Mucosa of gallbladder (tissue), 1 donor: ENCODE data around the gene AXIN1. TPM values are rescaled to one million over a fixed set of nuclear protein-coding genes. Genes with fewer than 3 reads are reported as not detected.
"Not testable (repeated sequence)": the region's sequence is repeated elsewhere in the genome, so short reads cannot be mapped to it uniquely, and the experiment has no call there.

ENCODE experiments used
- DNase-seq: peaks from one replicate; pipeline ENCODE4 v3.0.0-alpha.2; 2020; ENCODE audit warnings: low spot score
- total RNA-seq: library from RNA; stranded (reverse); gene quantifications from one replicate; pipeline ENCODE4 v1.2.1, GENCODE V29; 2021
- donor health status: DM: no; HTN: no; CAD: no.

Gene AXIN1
- total RNA-seq, 1 donor from 2014 or later: 29.2 TPM

DNA sequence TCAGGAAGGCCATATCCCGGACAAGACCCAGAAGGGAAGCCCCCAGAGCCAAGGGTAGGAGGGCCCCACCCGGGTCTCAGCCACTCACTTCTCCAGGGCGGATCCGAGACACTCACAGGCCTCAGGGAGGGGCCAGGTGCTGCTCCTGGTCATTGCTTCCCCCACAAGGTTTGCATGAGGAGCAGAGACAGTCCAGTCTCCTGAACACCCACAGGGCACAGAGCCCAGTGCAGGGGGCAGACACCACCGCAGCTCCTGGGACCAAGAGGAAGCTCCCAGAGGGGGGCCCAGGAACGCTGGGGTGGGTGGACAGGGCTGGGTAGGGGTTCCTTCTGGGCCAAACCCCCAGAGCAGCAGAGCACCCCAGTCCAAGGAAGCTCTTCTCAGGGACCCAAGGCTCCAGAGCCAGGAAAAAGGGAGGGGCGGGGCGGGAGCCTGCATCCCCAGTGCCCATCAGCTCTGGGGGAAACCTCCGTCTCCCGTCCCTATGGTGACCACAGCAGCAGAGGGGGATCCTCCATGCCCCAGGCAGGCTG is 18.5 kb upstream of the AXIN1 start:
- no peak for DNase-seq

DNA sequence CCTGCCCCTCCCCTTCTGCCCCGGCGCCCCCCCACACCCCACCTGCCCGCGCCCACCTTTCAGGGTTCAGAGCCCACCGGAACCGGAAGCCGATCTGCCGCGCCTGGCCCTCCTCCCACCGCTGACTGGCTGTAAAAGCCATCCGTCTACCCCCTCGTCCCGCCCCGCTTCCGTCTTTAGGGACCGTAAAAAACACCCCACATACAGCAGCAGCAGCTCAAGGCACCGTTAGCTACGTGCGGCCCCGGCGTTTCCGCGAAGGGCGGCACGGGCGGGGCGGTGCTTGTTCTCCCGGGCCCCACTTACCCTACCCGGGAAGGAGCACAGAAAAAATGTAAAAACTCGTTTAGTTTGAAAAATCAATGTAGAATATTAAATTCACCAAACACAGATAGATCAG is 17.9 kb upstream of the AXIN1 start, which contains the start of gene MRPL28:
Gene MRPL28, minus strand, starts transcription at position 96 of the 400 bp plus-strand sequence. CDS start 320 bp downstream, outside the sequence.
- DNase-seq: peak; percentile 97

- DNase-seq: no peak
These were observed 17.4 kb upstream of the AXIN1 start for GRCh38 chr16:369866-370436.

DNA sequence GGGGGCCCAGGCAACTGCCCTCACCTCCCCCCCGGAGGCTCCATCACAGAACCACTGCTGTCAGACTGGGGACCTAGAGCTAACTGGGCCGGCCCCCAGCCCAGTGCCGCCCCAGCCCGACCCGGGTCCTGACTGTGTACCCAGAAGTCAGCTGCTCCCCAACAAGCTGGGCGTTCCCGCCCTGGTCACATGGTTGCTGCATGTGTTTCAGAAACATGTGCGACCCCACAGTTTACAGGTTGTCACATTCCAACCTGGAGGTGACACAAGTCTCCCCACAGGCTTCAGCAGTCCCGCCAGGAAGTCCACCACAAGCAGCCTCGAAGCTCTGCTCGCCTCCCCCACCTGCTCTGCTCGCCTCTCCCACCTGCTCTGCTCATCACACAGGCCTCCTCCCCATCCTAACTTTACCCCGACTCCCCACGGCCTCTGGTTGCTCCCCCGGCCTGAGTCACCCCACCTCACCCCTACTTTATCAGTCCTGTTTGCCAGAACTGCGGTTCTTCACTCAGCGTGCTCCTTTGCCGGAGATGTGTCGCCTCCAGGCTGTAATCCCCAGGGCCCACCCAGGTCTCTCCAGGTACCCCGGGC is 16.8 kb upstream of the AXIN1 start:
- no peak for DNase-seq

DNA sequence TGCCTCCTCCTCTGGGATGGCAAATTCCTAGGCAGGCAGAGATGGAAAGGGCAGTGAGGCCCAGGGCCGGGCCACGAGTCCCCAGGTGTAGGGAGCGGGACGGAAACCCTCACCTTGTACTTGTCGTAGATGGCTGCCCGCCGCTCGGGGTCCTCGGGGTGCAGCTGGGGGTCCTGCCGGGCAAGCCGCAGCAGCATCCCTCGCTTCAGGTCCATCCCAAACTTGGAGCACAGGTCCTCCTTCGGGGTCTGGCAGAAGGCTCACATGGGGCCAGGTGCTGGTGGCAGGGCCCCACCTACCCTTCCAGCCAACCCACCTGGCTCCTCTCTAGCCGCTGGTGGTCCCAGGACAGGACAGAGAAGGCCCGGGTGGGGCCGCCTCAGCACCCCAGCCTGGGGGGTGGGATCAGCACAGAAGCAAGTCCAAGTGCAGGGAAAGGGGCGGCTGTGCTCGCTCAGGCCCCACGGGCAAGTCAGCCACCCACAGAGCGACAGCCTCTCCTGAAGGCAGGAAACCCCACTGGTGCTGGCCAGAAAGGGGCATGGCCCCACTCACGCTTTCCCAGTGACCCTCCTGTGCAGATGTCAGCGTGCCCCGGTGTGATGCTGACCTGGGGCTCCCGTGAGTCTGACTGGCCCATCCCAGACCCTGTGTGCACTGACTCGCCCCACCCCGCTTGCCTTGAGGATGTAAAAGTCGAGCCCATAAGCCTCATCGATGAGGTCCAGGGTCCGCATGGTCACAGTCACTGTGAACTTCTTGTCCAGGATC is 16.1 kb upstream of the AXIN1 start:
- DNase-seq: no peak

GRCh38 chr16:367333-367903 is 14.9 kb upstream of the AXIN1 start:
- no peak for DNase-seq

GRCh38 chr16:366476-366875 is 14.0 kb upstream of the AXIN1 start:
- DNase-seq: no peak

DNA sequence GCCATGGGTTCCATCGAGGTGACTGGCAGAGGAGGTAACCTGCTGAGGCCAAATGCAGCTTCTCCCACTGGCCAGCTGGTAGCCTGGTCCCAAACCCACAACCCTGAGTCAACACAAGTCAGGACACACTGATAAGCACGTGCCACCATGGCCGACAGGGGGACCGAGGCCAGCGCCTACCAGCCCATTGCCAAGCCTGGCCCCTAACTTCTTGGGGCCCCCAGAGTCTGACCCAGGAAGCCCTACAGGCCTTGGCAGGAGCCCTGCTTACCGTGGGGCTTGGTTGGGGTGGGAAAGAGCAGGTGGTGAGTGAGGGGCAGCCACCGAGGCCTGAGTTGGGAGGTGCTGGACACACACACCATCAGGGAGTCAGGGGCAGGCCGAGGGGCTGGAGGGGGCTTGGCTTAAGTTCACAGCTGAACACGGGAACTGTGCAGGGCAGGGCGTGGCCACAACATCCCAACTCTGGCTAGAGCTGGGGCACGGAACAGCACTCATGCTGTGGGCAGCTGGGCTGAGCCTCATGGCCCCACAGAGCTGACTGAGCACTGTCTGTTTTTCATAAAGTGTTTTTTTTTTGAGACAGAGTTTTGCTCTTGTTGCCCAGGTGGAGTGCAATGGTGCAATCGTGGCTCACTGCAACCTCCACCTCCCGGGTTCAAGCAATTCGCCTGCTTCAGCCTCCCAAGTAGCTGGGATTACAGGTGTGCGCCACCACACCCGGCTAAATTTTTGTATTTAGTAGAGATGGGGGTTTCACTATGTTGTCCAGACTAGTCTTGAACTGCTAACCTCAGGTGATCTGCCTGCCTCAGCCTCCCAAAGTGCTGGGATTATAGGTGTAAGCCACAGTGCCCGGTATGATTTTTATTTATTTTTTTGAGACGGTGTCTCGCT is 12.3 kb upstream of the AXIN1 start:
- DNase-seq: no peak

GRCh38 chr16:363766-364490 is 11.4 kb upstream of the AXIN1 start:
- DNase-seq: no peak

- no peak for DNase-seq
These were observed 10.7 kb upstream of the AXIN1 start for GRCh38 chr16:363110-363765.

- DNase-seq: not testable (repeated sequence)
These were observed 10.1 kb upstream of the AXIN1 start for GRCh38 chr16:362702-362999.

DNA sequence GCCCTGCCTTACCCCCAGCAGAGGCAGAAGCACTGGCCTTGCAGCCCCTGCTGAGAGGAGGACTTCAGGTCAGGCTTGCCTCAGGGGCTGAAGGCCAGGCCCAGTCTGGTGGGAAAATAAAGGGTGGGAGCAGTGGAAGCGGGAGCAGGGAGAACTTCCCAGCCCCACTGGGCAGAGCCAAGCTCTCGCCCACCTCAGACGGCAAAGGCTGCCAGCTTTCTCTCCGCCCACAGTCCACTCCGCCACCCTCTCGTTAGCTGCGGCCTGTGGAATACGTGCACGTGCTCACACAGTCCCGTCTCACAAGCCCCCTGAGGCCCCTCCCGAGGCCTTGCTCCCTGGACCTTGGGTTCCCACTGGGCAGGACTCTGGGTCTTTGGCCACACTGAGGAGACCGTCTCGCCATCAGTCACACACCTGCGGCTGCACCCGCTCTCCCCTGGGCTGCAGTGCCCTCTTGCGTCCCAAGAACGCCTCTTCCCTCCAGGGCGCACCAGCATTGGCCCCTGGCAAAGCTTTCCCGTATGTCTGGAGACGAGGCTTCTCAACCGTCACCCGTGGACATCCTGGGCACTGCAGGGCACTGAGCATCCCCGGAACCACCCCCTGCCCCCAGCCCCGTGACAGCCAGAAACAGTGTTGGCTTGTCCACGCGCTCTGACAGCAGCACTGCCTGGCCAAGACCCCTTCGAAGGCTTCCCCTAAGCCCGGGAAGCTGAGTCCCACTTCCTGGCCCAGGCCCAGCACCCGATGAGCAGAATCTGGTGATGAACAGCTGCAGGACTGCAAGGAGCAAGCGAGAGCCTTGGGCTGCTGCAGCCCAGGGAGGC is 9.6 kb upstream of the AXIN1 start:
- DNase-seq: peak; percentile 68

- DNase-seq: no peak
These were observed 8.9 kb upstream of the AXIN1 start for GRCh38 chr16:361341-361871.

- no peak for DNase-seq
These were observed 8.3 kb upstream of the AXIN1 start for GRCh38 chr16:360698-361336.

GRCh38 chr16:359871-360697 is 7.6 kb upstream of the AXIN1 start:
- no peak for DNase-seq

DNA sequence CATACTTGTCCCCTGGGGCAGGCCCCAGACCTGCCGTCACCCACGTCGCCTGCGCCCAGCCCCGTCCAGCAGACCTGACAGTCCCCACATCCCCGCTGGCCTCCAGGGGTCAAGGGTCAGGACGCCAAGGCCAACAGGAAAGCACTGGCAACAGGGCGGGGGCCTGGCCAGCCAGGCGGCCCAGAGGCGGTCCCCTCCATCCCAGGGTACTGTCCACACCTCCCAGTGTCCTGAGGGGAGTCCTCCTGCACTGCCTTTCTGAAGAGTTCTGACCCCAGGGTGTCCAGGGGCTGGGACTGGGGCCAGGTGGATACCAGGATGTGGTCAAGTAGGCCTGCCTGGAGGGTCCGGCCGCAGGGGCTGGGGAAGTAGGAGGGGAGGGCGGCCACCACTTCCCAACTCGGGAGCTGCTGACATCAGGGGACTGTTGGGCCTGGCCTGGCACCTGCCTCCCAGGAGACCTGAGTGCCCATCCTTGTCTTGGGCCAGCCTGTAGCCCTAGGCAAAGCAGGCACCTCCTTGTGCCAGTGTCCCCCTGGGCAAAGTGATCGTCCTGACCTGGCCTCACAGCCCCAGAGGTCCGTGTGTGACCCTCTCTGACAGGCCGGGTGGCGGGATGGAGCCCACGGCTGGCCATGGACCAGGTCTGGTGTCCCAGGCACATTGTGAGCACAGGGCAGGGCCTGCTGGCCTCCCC is 6.7 kb upstream of the AXIN1 start:
- no peak for DNase-seq

- DNase-seq: no peak
These were observed 4.2 kb upstream of the AXIN1 start for GRCh38 chr16:356741-357140.
